GM12878 (cell line): ENCODE measurements around the gene IL1RAP. TPM values are rescaled to one million over a fixed set of nuclear protein-coding genes. Genes with fewer than 3 reads are reported as not detected.

Source experiments
- ATAC-seq: fragments of 200-7000 bp; cut with Tn5 transposase; 3 replicates; pipeline ENCODE4 v1.9.1; 2020; ENCODE audit warnings: mild to moderate bottlenecking, moderate library complexity
- BruUV-seq: library from RNA; stranded (reverse); fragments of 400-500 nt; replicated peaks from 2 replicates; lab custom pipeline; 2021; lab: Mats Ljungman, UMichigan
- CTCF ChIA-PET: fragments of 300-600 bp; sonication (Branson Sonifier 250); formaldehyde crosslinking; extraction: SDS; loops from one replicate; lab custom pipeline; 2021; ENCODE audit warnings: inconsistent platforms; lab: Yijun Ruan, JAX
- POLR2A ChIA-PET: fragments of 350-600 bp; formaldehyde crosslinking; extraction: SDS; loops from one replicate; lab custom pipeline; 2021; ENCODE audit warnings: inconsistent platforms; lab: Charles Lee
- RAD21 ChIA-PET: fragments of 300-600 bp; sonication (Branson Sonifier 250); formaldehyde crosslinking; loops from one replicate; lab custom pipeline; 2023; ENCODE audit warnings: antibody characterized with exemption; ENCODE audit not compliant: unreplicated experiment; lab: Charles Lee
- SMC1A ChIA-PET: fragments of 300-600 bp; sonication (Branson Sonifier 250); formaldehyde crosslinking; loops from one replicate; lab custom pipeline; 2023; ENCODE audit not compliant: unreplicated experiment, uncharacterized antibody; lab: Charles Lee
- DNase-seq: peaks from one replicate; pipeline ENCODE4 v3.0.0-alpha.2; 2011; ENCODE audit warnings: low read depth, low spot score
- FAIRE-seq: peaks from 3 replicates; lab custom pipeline; 2011; peaks lifted over from hg19 to GRCh38; lab: Jason Lieb, UNC
- H2AFZ ChIP-seq: 2 replicates; pipeline ENCODE4 v1.6.0; 2011; ENCODE audit warnings: low read depth, low read length, control low read depth; ENCODE audit not compliant: control insufficient read depth
- H3K27ac ChIP-seq: 2 replicates; pipeline ENCODE4 v1.5.1; 2011; ENCODE audit warnings: control low read depth; ENCODE audit not compliant: control insufficient read depth, insufficient read depth
- H3K27me3 ChIP-seq, 2 experiments: replicated peaks in 1 of 2; 2 replicates each; pipeline versions ENCODE4 v1.6.0 to v1.6.1; 2011; ENCODE audit warnings: low read length in 1 of 2; ENCODE audit not compliant: control insufficient read depth in 2 of 2, insufficient read depth in 2 of 2
- H3K36me3 ChIP-seq, 2 experiments: 2 replicates each; pipeline ENCODE4 v1.5.1; 2011; ENCODE audit warnings: low read length in 1 of 2; ENCODE audit not compliant: control insufficient read depth in 2 of 2, insufficient read depth in 2 of 2
- H3K4me1 ChIP-seq: 2 replicates; pipeline ENCODE4 v1.6.1; 2011; ENCODE audit warnings: mild to moderate bottlenecking, low read length, moderate library complexity, mixed read lengths; ENCODE audit not compliant: control insufficient read depth, insufficient read depth
- H3K4me2 ChIP-seq: 2 replicates; pipeline ENCODE4 v1.6.0; 2011; ENCODE audit warnings: control low read depth; ENCODE audit not compliant: control insufficient read depth, insufficient read depth
- H3K4me3 ChIP-seq: fragments of 200-600 bp; sonication (generic); 2 replicates; pipeline ENCODE4 v1.5.1; 2016
- H3K79me2 ChIP-seq: 2 replicates; pipeline ENCODE4 v1.6.0; 2011; ENCODE audit warnings: low read length; ENCODE audit not compliant: control insufficient read depth, insufficient read depth
- H3K9ac ChIP-seq: 2 replicates; pipeline ENCODE4 v1.8.0; 2011; ENCODE audit warnings: low read length, control low read depth, mixed read lengths; ENCODE audit not compliant: control insufficient read depth, insufficient read depth
- H3K9me3 ChIP-seq: replicated peaks from 3 replicates; pipeline ENCODE4 v1.5.1; 2011; ENCODE audit warnings: mild to moderate bottlenecking, low read length; ENCODE audit not compliant: control insufficient read depth, insufficient read depth
- H4K20me1 ChIP-seq: 2 replicates; pipeline ENCODE4 v1.6.0; 2011; ENCODE audit not compliant: control insufficient read depth, insufficient read depth
- CEBPB ChIP-seq, 2 experiments: fragments of 150-350 bp in 1 of 2; IDR thresholded peaks; 2 replicates each; pipeline ENCODE4 v1.6.1; 2012 to 2014; ENCODE audit warnings: low read depth in 2 of 2, low read length in 2 of 2, borderline replicate concordance in 1 of 2, inconsistent platforms in 1 of 2
- CHD2 ChIP-seq: IDR thresholded peaks from 2 replicates; pipeline ENCODE4 v1.6.1; 2011; ENCODE audit warnings: low read depth, low read length, improper control_type of control experiment, borderline replicate concordance
- EGR1 ChIP-seq, 2 experiments: IDR thresholded peaks; 1 replicate in 1 of 2; 2 replicates in 1 of 2; pipeline ENCODE4 v1.6.1; 2011 to 2012; ENCODE audit warnings: low read depth in 2 of 2, low read length in 2 of 2, borderline replicate concordance in 1 of 2, mild to moderate bottlenecking in 1 of 2, moderate library complexity in 1 of 2
- HDGF ChIP-seq: fragments of 450-650 bp; IDR thresholded peaks from 2 replicates; pipeline ENCODE4 v1.6.1; 2016; ENCODE audit warnings: antibody characterized with exemption
- IKZF2 ChIP-seq, 2 experiments: fragments of 450-650 bp; IDR thresholded peaks; 2 replicates each; pipeline ENCODE4 v1.6.1; 2017; ENCODE audit warnings: mild to moderate bottlenecking in 2 of 2, moderate library complexity in 2 of 2
- NFXL1 ChIP-seq: fragments of 450-650 bp; IDR thresholded peaks from 2 replicates; pipeline ENCODE4 v1.6.1; 2017; ENCODE audit warnings: antibody characterized with exemption, mild to moderate bottlenecking, borderline replicate concordance
- PAX8 ChIP-seq: fragments of 450-650 bp; IDR thresholded peaks from 2 replicates; pipeline ENCODE4 v1.6.1; 2017; ENCODE audit warnings: mild to moderate bottlenecking, moderate library complexity
- RB1 ChIP-seq: fragments of 450-650 bp; formaldehyde crosslinking; IDR thresholded peaks from 2 replicates; pipeline ENCODE4 v1.6.1; 2017; ENCODE audit warnings: mild to moderate bottlenecking, borderline replicate concordance
- RBBP5 ChIP-seq: fragments of 200-600 bp; sonication (generic); conservative IDR thresholded peaks from 2 replicates; pipeline ENCODE4 v1.6.1; 2016
- RELA ChIP-seq: fragments of 450-650 bp; IDR thresholded peaks from 2 replicates; pipeline ENCODE4 v1.8.0; 2014; ENCODE audit warnings: borderline replicate concordance; ENCODE audit not compliant: partially characterized antibody
- SREBF2 ChIP-seq: IDR thresholded peaks from 2 replicates; pipeline ENCODE4 v1.6.1; 2012; ENCODE audit warnings: mild to moderate bottlenecking, low read length
- TARDBP ChIP-seq: IDR thresholded peaks from 2 replicates; pipeline ENCODE4 v1.6.1; 2016; ENCODE audit warnings: borderline replicate concordance
- WGBS: methylation state at CpG from one replicate; pipeline ENCODE4 v1.1.6; 2016; ENCODE audit warnings: low lambda C conversion rate; ENCODE audit not compliant: insufficient replicate concordance, insufficient coverage; ENCODE audit errors: missing lambda C conversion rate; 5-methylcytosine and 5-hydroxymethylcytosine counted together
- in situ Hi-C: fragments of 300-500 bp; cut with MboI; formaldehyde crosslinking; loops from 9 replicates; pipeline ENCODE4 v1.14.3; 2018; ENCODE audit warnings: mixed read lengths
- intact Hi-C: fragments of 100-400 bp; cut with micrococcal nuclease; formaldehyde crosslinking; loops from one replicate; pipeline ENCODE4 v1.14.2; 2022; ENCODE audit not compliant: unreplicated experiment
- polyA plus RNA-seq, 11 experiments: library from polyadenylated mRNA; depleted of rRNA in 4 of 11; unstranded in 6 of 11; stranded (reverse) in 5 of 11; fragments of >200 nt; fragmentation: Nextera tagmentation in 4 of 11; fragmentation: Illumina TruSeq in 1 of 11; extraction: Ambion mirVana in 4 of 11; extraction: Trizol in 1 of 11; gene quantifications; 1 replicate in 1 of 11; 2 replicates in 10 of 11; pipeline versions ENCODE4 v1.2.1 to v1.2.3, GENCODE V29; 2011 to 2016; ENCODE audit warnings: inconsistent platforms in 2 of 11, missing spikeins in 2 of 11, low read depth in 1 of 11
- total RNA-seq, 4 experiments: library from RNA; depleted of rRNA in 3 of 4; stranded (reverse); fragments of >200 nt in 3 of 4; fragmentation: Illumina TruSeq in 1 of 4; extraction: Trizol in 1 of 4; gene quantifications; 2 replicates each; pipeline versions ENCODE4 v1.2.1 to v1.2.3, GENCODE V29; 2013 to 2021
- TF ChIP-seq, protein P1 (sequence below): fragments of 450-650 bp; IDR thresholded peaks from 2 replicates; pipeline ENCODE4 v1.6.1; 2017; ENCODE audit warnings: mild to moderate bottlenecking
- TF ChIP-seq, protein P2 (sequence below): fragments of 450-650 bp; IDR thresholded peaks from 2 replicates; pipeline ENCODE4 v1.6.1; 2018; ENCODE audit warnings: borderline replicate concordance, mild to moderate bottlenecking; ENCODE audit not compliant: partially characterized antibody
- TF ChIP-seq, protein P3 (sequence below): fragments of 450-650 bp; IDR thresholded peaks from 2 replicates; pipeline ENCODE4 v1.6.1; 2017; ENCODE audit warnings: mild to moderate bottlenecking, moderate library complexity

The IL1RAP gene
- total and polyA plus RNA-seq, 10 of the 15 experiments (the other 5 are each of a cell fraction or from before 2014, with no cell fraction given), result 0.17 to 1.0 (median 0.44) TPM; not detected in 1

DNA sequence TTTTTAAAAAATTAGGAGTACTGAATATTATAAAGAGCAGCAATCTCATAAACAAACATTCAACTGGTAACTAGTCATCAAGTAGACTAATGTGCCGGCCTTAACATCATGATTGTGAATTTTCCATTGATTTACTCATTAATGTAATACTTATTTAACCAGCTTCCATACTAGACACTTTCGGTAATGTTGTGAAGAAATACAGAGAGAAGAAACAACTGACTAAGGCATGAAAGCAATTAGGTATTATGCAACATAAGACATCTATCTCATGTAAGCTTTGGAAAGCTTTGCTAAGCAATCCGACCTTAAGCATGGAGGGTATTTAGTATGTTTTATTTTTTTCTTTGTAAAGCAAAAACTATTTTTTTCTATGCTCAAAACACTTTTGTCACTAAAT, 108.0 kb downstream of the IL1RAP start:
- ChIA-PET RAD21 (no interaction called here), SMC1A (interaction anchor here (0.6 kb wide), 1 partner anchor 1640 kb away, joined by 3 read pairs; no protein-coding TSS in a partner anchor), POLR2A (no interaction called here), CTCF (no interaction called here)
- BruUV-seq, result no TSS peak
- no peaks in the 10 kb centered on the region for H3K36me3 ChIP-seq
- H3K4me1 ChIP-seq, result no peaks in the 10 kb centered on the region
- no peak overlapping the region for H3K4me3 ChIP-seq
- no peak for DNase-seq
- in situ Hi-C loops, result no loop called here
- ATAC-seq, result no peak
- H3K27me3 ChIP-seq, result no peaks in the 10 kb centered on the region
- H3K9ac ChIP-seq, result no peak overlapping the region
- H3K79me2 ChIP-seq, result no peaks in the 10 kb centered on the region
- H3K27ac ChIP-seq, result no peak overlapping the region
- intact Hi-C loops, result no loop called here
- H3K4me2 ChIP-seq, result no peak overlapping the region
- FAIRE-seq, result no peak
- 25% methylated on average over 3 of the region's 3 CpGs for WGBS
- H4K20me1 ChIP-seq, result no peaks in the 10 kb centered on the region
- no peak overlapping the region for H2AFZ ChIP-seq
- no peaks in the 10 kb centered on the region for H3K9me3 ChIP-seq
- TF ChIP-seq HDGF (no peak), PAX8 (no peak), SREBF2 (no peak), TARDBP (no peak), EGR1 (IDR thresholded peaks at IDR 0.05; ENCODE audit: borderline replicate concordance in 1 of 2, low read depth in 2 of 2, low read length in 2 of 2) (no peak), NFXL1 (no peak), RB1 (no peak), IKZF2 (IDR thresholded peaks at IDR 0.05) (no peak), RBBP5 (no peak), RELA (no peak), CEBPB (IDR thresholded peaks at IDR 0.05; ENCODE audit: borderline replicate concordance in 1 of 2, low read depth in 2 of 2, low read length in 2 of 2) (no peak), CHD2 (no peak)
- TF ChIP-seq, protein P1, sequence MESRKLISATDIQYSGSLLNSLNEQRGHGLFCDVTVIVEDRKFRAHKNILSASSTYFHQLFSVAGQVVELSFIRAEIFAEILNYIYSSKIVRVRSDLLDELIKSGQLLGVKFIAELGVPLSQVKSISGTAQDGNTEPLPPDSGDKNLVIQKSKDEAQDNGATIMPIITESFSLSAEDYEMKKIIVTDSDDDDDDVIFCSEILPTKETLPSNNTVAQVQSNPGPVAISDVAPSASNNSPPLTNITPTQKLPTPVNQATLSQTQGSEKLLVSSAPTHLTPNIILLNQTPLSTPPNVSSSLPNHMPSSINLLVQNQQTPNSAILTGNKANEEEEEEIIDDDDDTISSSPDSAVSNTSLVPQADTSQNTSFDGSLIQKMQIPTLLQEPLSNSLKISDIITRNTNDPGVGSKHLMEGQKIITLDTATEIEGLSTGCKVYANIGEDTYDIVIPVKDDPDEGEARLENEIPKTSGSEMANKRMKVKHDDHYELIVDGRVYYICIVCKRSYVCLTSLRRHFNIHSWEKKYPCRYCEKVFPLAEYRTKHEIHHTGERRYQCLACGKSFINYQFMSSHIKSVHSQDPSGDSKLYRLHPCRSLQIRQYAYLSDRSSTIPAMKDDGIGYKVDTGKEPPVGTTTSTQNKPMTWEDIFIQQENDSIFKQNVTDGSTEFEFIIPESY, result no peak
- TF ChIP-seq, protein P2, sequence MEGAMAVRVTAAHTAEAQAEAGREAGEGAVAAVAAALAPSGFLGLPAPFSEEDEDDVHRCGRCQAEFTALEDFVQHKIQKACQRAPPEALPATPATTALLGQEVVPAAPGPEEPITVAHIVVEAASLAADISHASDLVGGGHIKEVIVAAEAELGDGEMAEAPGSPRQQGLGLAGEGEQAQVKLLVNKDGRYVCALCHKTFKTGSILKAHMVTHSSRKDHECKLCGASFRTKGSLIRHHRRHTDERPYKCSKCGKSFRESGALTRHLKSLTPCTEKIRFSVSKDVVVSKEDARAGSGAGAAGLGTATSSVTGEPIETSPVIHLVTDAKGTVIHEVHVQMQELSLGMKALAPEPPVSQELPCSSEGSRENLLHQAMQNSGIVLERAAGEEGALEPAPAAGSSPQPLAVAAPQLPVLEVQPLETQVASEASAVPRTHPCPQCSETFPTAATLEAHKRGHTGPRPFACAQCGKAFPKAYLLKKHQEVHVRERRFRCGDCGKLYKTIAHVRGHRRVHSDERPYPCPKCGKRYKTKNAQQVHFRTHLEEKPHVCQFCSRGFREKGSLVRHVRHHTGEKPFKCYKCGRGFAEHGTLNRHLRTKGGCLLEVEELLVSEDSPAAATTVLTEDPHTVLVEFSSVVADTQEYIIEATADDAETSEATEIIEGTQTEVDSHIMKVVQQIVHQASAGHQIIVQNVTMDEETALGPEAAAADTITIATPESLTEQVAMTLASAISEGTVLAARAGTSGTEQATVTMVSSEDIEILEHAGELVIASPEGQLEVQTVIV, result no peak
- TF ChIP-seq, protein P3, sequence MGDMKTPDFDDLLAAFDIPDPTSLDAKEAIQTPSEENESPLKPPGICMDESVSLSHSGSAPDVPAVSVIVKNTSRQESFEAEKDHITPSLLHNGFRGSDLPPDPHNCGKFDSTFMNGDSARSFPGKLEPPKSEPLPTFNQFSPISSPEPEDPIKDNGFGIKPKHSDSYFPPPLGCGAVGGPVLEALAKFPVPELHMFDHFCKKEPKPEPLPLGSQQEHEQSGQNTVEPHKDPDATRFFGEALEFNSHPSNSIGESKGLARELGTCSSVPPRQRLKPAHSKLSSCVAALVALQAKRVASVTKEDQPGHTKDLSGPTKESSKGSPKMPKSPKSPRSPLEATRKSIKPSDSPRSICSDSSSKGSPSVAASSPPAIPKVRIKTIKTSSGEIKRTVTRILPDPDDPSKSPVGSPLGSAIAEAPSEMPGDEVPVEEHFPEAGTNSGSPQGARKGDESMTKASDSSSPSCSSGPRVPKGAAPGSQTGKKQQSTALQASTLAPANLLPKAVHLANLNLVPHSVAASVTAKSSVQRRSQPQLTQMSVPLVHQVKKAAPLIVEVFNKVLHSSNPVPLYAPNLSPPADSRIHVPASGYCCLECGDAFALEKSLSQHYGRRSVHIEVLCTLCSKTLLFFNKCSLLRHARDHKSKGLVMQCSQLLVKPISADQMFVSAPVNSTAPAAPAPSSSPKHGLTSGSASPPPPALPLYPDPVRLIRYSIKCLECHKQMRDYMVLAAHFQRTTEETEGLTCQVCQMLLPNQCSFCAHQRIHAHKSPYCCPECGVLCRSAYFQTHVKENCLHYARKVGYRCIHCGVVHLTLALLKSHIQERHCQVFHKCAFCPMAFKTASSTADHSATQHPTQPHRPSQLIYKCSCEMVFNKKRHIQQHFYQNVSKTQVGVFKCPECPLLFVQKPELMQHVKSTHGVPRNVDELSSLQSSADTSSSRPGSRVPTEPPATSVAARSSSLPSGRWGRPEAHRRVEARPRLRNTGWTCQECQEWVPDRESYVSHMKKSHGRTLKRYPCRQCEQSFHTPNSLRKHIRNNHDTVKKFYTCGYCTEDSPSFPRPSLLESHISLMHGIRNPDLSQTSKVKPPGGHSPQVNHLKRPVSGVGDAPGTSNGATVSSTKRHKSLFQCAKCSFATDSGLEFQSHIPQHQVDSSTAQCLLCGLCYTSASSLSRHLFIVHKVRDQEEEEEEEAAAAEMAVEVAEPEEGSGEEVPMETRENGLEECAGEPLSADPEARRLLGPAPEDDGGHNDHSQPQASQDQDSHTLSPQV, result no peak
